Muscle of arm (tissue), 12 donors: ENCODE results near the gene CELF2. TPM values are rescaled to one million over a fixed set of nuclear protein-coding genes. Genes with fewer than 3 reads are reported as not detected.

Experiments
- DNase-seq: peaks from one replicate; pipeline ENCODE4 v3.0.0-alpha.2; 2013
- polyA plus RNA-seq, 12 donors: library from polyadenylated mRNA; unstranded; fragments of 120-200 nt; gene quantifications; one replicate each; pipeline ENCODE4 v1.2.1, GENCODE V29; 2013; ENCODE audit not compliant: insufficient read length in 12 of 12

CELF2 gene
- polyA plus RNA-seq, 12 donors = 60.3 to 93.7 (median 77.8) TPM

GRCh38 chr10:11093771-11094736 is 76.4 kb downstream of the CELF2 start:
- no peak for DNase-seq

GRCh38 chr10:11095374-11095801 is 77.7 kb downstream of the CELF2 start:
- DNase-seq = no peak

GRCh38 chr10:11096422-11096821 is 78.8 kb downstream of the CELF2 start:
- DNase-seq = no peak

- DNase-seq = no peak
Observed at GRCh38 chr10:11097686-11098085, 80.0 kb downstream of the CELF2 start.

GRCh38 chr10:11098666-11099065 is 81.0 kb downstream of the CELF2 start:
- no peak for DNase-seq

GRCh38 chr10:11104772-11105675 is 87.4 kb downstream of the CELF2 start:
- no peak for DNase-seq

GRCh38 chr10:11105676-11106004 is 88.0 kb downstream of the CELF2 start:
- DNase-seq = no peak

- no peak for DNase-seq
Observed at GRCh38 chr10:11106621-11107374, 89.1 kb downstream of the CELF2 start.

- no peak for DNase-seq
Observed at GRCh38 chr10:11107948-11108347, 90.3 kb downstream of the CELF2 start.

- no peak for DNase-seq
Observed at GRCh38 chr10:11108356-11108755, 90.7 kb downstream of the CELF2 start.

GRCh38 chr10:11109590-11109989 is 91.9 kb downstream of the CELF2 start:
- DNase-seq = no peak

- DNase-seq = no peak
Observed at GRCh38 chr10:11110539-11110938, 92.9 kb downstream of the CELF2 start.

- DNase-seq = no peak
Observed at GRCh38 chr10:11111490-11111889, 93.8 kb downstream of the CELF2 start.

- no peak for DNase-seq
Observed at GRCh38 chr10:11112718-11113117, 95.0 kb downstream of the CELF2 start.

- no peak for DNase-seq
Observed at GRCh38 chr10:11113156-11113555, 95.5 kb downstream of the CELF2 start.

GRCh38 chr10:11114269-11114668 is 96.6 kb downstream of the CELF2 start:
- no peak for DNase-seq

- DNase-seq = no peak
Observed at GRCh38 chr10:11115337-11115736, 97.7 kb downstream of the CELF2 start.

- no peak for DNase-seq
Observed at GRCh38 chr10:11116361-11116760, 98.7 kb downstream of the CELF2 start.

GRCh38 chr10:11116817-11117216 is 99.1 kb downstream of the CELF2 start:
- DNase-seq = no peak

GRCh38 chr10:11118686-11119085 is 101.0 kb downstream of the CELF2 start:
- no peak for DNase-seq

GRCh38 chr10:11119843-11120242 is 102.2 kb downstream of the CELF2 start:
- no peak for DNase-seq

GRCh38 chr10:11120711-11121110 is 103.0 kb downstream of the CELF2 start:
- no peak for DNase-seq
